CD4-positive, alpha-beta T cell (primary cell): ENCODE results near the gene MAGI1. TPM values are rescaled to one million over a fixed set of nuclear protein-coding genes. Genes with fewer than 3 reads are reported as not detected.

ENCODE experiments used
- ATAC-seq: fragments of 200-7000 bp; cut with Tn5 transposase; one replicate; pipeline ENCODE4 v1.10.0; 2022; ENCODE audit warnings: mild to moderate bottlenecking; ENCODE audit not compliant: poor library complexity
- CTCF ChIA-PET: fragments of 350-600 bp; sonication (Branson Sonifier 250); formaldehyde crosslinking; loops from one replicate; lab custom pipeline; 2021; ENCODE audit warnings: antibody characterized with exemption, inconsistent platforms; lab: Charles Lee
- POLR2A ChIA-PET: fragments of 350-600 bp; sonication (Branson Sonifier 250); formaldehyde crosslinking; loops from one replicate; lab custom pipeline; 2021; ENCODE audit warnings: antibody characterized with exemption, inconsistent platforms; lab: Charles Lee
- DNase-seq, 14 experiments: peaks; one replicate each; pipeline ENCODE4 v3.0.0-alpha.2; 2013 to 2020; ENCODE audit warnings: mixed read lengths in 2 of 14
- H3K27ac ChIP-seq, 2 donors: one replicate each; pipeline versions ENCODE4 v1.5.1 to v1.7.0; 2013; ENCODE audit warnings: low read length in 2 of 2, low read depth in 1 of 2, mild to moderate bottlenecking in 1 of 2
- H3K27me3 ChIP-seq, 2 experiments: 1 replicate in 1 of 2; 2 replicates in 1 of 2; pipeline versions ENCODE4 v1.6.1 to v1.7.0; 2013; ENCODE audit warnings: low read length in 2 of 2, control low read depth in 1 of 2, mild to moderate bottlenecking in 1 of 2, moderate library complexity in 1 of 2; ENCODE audit not compliant: insufficient read depth in 2 of 2, control insufficient read depth in 1 of 2
- H3K36me3 ChIP-seq: one replicate; pipeline ENCODE4 v1.6.1; 2013; ENCODE audit warnings: low read length, control low read depth; ENCODE audit not compliant: insufficient read depth
- H3K4me1 ChIP-seq: one replicate; pipeline ENCODE4 v1.6.1; 2013; ENCODE audit warnings: low read length, control low read depth; ENCODE audit not compliant: insufficient read depth
- H3K4me3 ChIP-seq: one replicate; pipeline ENCODE4 v1.5.1; 2013; ENCODE audit warnings: mild to moderate bottlenecking, low read length, moderate library complexity
- H3K9me3 ChIP-seq, 2 experiments: 1 replicate in 1 of 2; 2 replicates in 1 of 2; pipeline versions ENCODE4 v1.6.1 to v1.7.0; 2013; ENCODE audit warnings: low read length in 2 of 2, mild to moderate bottlenecking in 2 of 2, control low read depth in 1 of 2, moderate library complexity in 1 of 2; ENCODE audit not compliant: control insufficient read depth in 1 of 2, insufficient read depth in 1 of 2
- H3K27ac Mint-ChIP-seq: one replicate; pipeline ENCODE4 v1.8.0; 2020; ENCODE audit warnings: mixed read lengths
- H3K27me3 Mint-ChIP-seq: one replicate; pipeline ENCODE4 v1.8.0; 2021; ENCODE audit warnings: mixed read lengths
- H3K36me3 Mint-ChIP-seq: one replicate; pipeline ENCODE4 v1.8.0; 2021; ENCODE audit warnings: low read depth, mixed read lengths
- H3K4me1 Mint-ChIP-seq: one replicate; pipeline ENCODE4 v1.8.0; 2021; ENCODE audit warnings: low read depth, mixed read lengths
- H3K4me3 Mint-ChIP-seq: one replicate; pipeline ENCODE4 v1.8.0; 2020; ENCODE audit warnings: mild to moderate bottlenecking, mixed read lengths
- H3K9me3 Mint-ChIP-seq: one replicate; pipeline ENCODE4 v1.8.0; 2020; ENCODE audit warnings: mixed read lengths
- intact Hi-C, 2 experiments: fragments of 100-400 bp; cut with DNase I in 1 of 2; cut with micrococcal nuclease in 1 of 2; formaldehyde crosslinking; loops; one replicate each; pipeline versions ENCODE4 v1.15.1 to v1.9.0; 2023 to 2025; cut with DNase I, micrococcal nuclease
- total RNA-seq, 174 experiments: library from RNA in 2 of 174; stranded (reverse) in 2 of 174; gene quantifications; one replicate each; pipeline ENCODE4 v1.2.3 and lab custom pipeline; 2021 to 2026
- TF ChIP-seq, protein P1 (sequence below): fragments of 200-600 bp; IDR thresholded peaks from one replicate; pipeline ENCODE4 v1.8.0; 2022; ENCODE audit warnings: antibody characterized with exemption, mild to moderate bottlenecking

MAGI1 gene
- total RNA-seq, 2 experiments from 2014 or later: not detected

DNA sequence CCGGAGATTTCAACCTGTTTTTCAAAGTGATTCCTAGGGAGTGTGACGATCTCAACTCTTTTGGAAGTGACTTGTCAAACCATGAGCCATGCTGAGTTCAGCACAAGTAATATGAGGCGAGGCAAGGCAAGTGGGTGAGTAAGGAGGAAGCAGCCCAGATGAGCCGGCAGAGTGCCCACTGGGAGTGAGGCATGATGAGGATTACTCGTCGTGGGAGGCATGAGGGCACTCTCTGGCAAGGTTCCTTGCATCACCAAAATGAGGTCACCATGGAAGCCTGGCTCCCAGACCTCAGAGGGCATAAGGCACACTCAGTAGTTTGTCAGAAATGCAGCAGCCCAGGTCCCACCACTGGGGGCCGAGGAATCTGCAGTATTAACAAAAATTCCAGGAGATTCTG, 636.1 kb downstream of the MAGI1 start:
- H3K36me3 Mint-ChIP-seq: no peaks in the 10 kb centered on the region
- no peak overlapping the region for H3K27ac Mint-ChIP-seq
- Histone ChIP-seq H3K9me3 (no peaks in the 10 kb centered on the region), H3K4me3 (no peak overlapping the region), H3K27me3 (no peaks in the 10 kb centered on the region), H3K27ac (no peak overlapping the region), H3K36me3 (no peaks in the 10 kb centered on the region), H3K4me1 (no peaks in the 10 kb centered on the region)
- H3K9me3 Mint-ChIP-seq: no peaks in the 10 kb centered on the region
- H3K27me3 Mint-ChIP-seq: no peaks in the 10 kb centered on the region
- POLR2A ChIA-PET: no interaction called here
- no peak for ATAC-seq
- H3K4me1 Mint-ChIP-seq: no peaks in the 10 kb centered on the region
- TF ChIP-seq, protein P1, sequence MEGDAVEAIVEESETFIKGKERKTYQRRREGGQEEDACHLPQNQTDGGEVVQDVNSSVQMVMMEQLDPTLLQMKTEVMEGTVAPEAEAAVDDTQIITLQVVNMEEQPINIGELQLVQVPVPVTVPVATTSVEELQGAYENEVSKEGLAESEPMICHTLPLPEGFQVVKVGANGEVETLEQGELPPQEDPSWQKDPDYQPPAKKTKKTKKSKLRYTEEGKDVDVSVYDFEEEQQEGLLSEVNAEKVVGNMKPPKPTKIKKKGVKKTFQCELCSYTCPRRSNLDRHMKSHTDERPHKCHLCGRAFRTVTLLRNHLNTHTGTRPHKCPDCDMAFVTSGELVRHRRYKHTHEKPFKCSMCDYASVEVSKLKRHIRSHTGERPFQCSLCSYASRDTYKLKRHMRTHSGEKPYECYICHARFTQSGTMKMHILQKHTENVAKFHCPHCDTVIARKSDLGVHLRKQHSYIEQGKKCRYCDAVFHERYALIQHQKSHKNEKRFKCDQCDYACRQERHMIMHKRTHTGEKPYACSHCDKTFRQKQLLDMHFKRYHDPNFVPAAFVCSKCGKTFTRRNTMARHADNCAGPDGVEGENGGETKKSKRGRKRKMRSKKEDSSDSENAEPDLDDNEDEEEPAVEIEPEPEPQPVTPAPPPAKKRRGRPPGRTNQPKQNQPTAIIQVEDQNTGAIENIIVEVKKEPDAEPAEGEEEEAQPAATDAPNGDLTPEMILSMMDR: no peak
- no peak for DNase-seq
- no peak overlapping the region for H3K4me3 Mint-ChIP-seq
- intact Hi-C loops: no loop called here
- CTCF ChIA-PET: no interaction called here

DNA sequence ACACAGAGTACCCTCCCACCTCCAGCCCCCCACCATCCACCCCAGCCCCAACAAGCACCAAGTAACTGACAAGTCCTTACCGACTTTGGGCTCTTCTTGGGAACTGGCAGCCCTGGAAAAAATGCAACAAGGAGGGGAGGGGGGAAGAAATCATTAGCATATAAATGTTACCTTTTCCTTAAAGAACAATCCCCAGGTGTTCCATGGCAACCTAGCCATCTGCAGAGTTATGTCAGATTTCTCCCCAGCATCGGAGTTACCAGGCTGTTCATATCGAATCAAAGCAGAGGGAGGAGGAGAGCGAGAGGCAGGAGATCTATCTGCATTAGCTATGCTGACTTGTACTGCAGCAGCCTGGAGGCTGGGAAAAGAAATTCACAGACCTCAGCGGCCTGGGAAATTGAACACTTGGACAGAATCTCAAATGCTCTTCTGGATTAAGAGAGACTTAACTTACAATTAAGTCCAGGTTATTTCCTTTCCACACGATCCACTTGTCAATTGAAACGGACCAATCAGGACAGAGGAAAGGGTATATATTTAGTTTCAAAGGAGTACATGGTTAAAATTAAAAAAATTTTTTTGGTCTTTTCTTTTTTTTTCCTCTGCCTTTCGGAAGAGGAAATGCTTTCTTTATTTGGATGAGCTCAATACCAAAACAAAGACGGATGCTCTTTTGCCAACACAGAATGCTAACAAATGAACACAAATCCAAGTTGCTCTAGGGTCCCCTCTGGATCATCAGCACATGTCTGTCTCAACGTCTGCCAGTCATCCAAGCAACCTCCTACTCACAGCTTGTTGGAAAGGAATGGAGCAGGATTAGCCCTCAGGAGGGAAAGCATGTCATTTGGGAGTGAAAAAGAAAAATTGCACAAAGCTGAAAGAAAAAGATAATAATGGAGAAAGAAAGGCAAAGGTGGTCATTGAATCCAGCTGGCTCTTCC, 637.1 kb downstream of the MAGI1 start:
- H3K4me1 Mint-ChIP-seq: no peaks in the 10 kb centered on the region
- no peaks in the 10 kb centered on the region for H3K27me3 Mint-ChIP-seq
- TF ChIP-seq, protein P1: no peak
- no peaks in the 10 kb centered on the region for H3K9me3 Mint-ChIP-seq
- Histone ChIP-seq H3K27ac (no peak overlapping the region), H3K36me3 (no peaks in the 10 kb centered on the region), H3K4me1 (no peaks in the 10 kb centered on the region), H3K27me3 (no peaks in the 10 kb centered on the region), H3K9me3 (no peaks in the 10 kb centered on the region), H3K4me3 (no peak overlapping the region)
- POLR2A ChIA-PET: no interaction called here
- H3K4me3 Mint-ChIP-seq: no peak overlapping the region
- CTCF ChIA-PET: no interaction called here
- H3K27ac Mint-ChIP-seq: no peak overlapping the region
- ATAC-seq: no peak
- intact Hi-C loops: no loop called here
- DNase-seq: no peak
- no peaks in the 10 kb centered on the region for H3K36me3 Mint-ChIP-seq

DNA sequence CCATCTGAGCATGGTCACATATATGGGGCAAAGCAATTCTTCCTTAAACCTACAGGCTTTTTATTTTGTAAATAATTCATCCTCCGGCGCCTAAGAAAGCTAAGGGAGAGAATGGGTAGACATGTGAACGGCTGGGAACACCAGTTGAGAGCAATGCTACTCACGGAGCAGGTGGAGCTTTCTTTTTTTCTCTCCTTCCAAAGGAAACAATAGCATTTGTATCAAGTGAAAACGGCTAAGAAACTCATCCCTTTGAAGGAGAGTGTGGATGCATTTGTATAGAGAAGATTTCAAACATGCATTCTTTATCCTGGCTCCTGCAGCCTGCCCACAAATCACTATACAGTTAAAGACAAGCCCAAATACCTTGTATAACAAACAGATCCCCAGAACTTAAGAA, 637.8 kb downstream of the MAGI1 start:
- Mint-ChIP-seq H3K36me3 (no peaks in the 10 kb centered on the region), H3K9me3 (peaks cover 1% of the 10 kb centered on the region), H3K27me3 (no peaks in the 10 kb centered on the region), H3K4me1 (no peaks in the 10 kb centered on the region), H3K27ac (no peak overlapping the region), H3K4me3 (no peak overlapping the region)
- ATAC-seq (no peak), DNase-seq (no peak)
- Histone ChIP-seq H3K36me3 (no peaks in the 10 kb centered on the region), H3K4me1 (no peaks in the 10 kb centered on the region), H3K27me3 (no peaks in the 10 kb centered on the region), H3K4me3 (no peak overlapping the region), H3K9me3 (no peaks in the 10 kb centered on the region), H3K27ac (no peak overlapping the region)
- ChIA-PET CTCF (no interaction called here), POLR2A (no interaction called here)
- intact Hi-C loops: no loop called here
- TF ChIP-seq, protein P1: no peak
